Kidney (tissue), 14 donors: ENCODE data around the gene AGPAT4. TPM values are rescaled to one million over a fixed set of nuclear protein-coding genes. Genes with fewer than 3 reads are reported as not detected.
"Not testable (repeated sequence)": the region's sequence is repeated elsewhere in the genome, so short reads cannot be mapped to it uniquely, and the experiment has no call there.

Source experiments
- DNase-seq, 5 donors: peaks; one replicate each; pipeline ENCODE4 v3.0.0-alpha.2; 2013 to 2020
- FAIRE-seq: peaks from 2 replicates; lab custom pipeline; 2012; peaks lifted over from hg19 to GRCh38; lab: Jason Lieb, UNC
- H3K27ac ChIP-seq, 2 donors: one replicate each; pipeline ENCODE4 v1.7.0; 2013; ENCODE audit warnings: low read depth in 2 of 2, low read length in 2 of 2, inconsistent platforms in 1 of 2
- H3K27me3 ChIP-seq: one replicate; pipeline ENCODE4 v1.7.1; 2013; ENCODE audit warnings: low read length, inconsistent platforms; ENCODE audit not compliant: control insufficient read depth, insufficient read depth
- H3K36me3 ChIP-seq, 3 donors: one replicate each; pipeline versions ENCODE4 v1.7.0 to v1.7.1; 2013; ENCODE audit warnings: low read length in 3 of 3, control low read depth in 1 of 3, inconsistent platforms in 1 of 3; ENCODE audit not compliant: insufficient read depth in 3 of 3, control insufficient read depth in 2 of 3
- H3K4me1 ChIP-seq, 3 donors: one replicate each; pipeline versions ENCODE4 v1.7.0 to v1.7.1; 2013; ENCODE audit warnings: low read length in 3 of 3, inconsistent platforms in 1 of 3, low read depth in 1 of 3; ENCODE audit not compliant: control insufficient read depth in 2 of 3, insufficient read depth in 2 of 3
- H3K4me3 ChIP-seq, 3 donors: one replicate each; pipeline versions ENCODE4 v1.7.0 to v1.8.1; 2013; ENCODE audit warnings: low read length in 3 of 3, control low read depth in 1 of 3, inconsistent platforms in 1 of 3
- H3K9ac ChIP-seq, 3 donors: one replicate each; pipeline versions ENCODE4 v1.7.0 to v1.7.1; 2013; ENCODE audit warnings: low read length in 3 of 3, control low read depth in 1 of 3, inconsistent platforms in 1 of 3
- H3K9me3 ChIP-seq, 3 donors: one replicate each; pipeline versions ENCODE4 v1.7.0 to v1.7.1; 2013; ENCODE audit warnings: low read length in 3 of 3, control low read depth in 1 of 3, inconsistent platforms in 1 of 3; ENCODE audit not compliant: control insufficient read depth in 2 of 3, insufficient read depth in 1 of 3
- intact Hi-C: fragments of 100-400 bp; cut with DNase I; formaldehyde crosslinking; loops from one replicate; pipeline ENCODE4 v1.11.1; 2022
- polyA plus RNA-seq: library from polyadenylated mRNA; stranded (reverse); fragments of 350-450 nt; fragmentation: Illumina TruSeq; extraction: RNeasy Lipid Tissue Mini Kit (QIAGEN cat#74804); gene quantifications from one replicate; pipeline ENCODE4 v1.2.3, GENCODE V29; 2014; ENCODE audit warnings: low read depth, low replicate concordance; ENCODE audit not compliant: insufficient read depth
- total RNA-seq: library from RNA; stranded (reverse); fragmentation: NEBNext Ultra II Directional; extraction: Animal tissue kit (Norgen Biotek cat#: 25700); gene quantifications from one replicate; pipeline ENCODE4 v1.2.1, GENCODE V29; 2021
- TF ChIP-seq, protein P1 (sequence below): IDR thresholded peaks from 3 replicates; pipeline ENCODE4 v1.5.1; 2012; ENCODE audit warnings: mild to moderate bottlenecking, moderate library complexity, borderline replicate concordance; ENCODE audit not compliant: insufficient read depth; ENCODE audit errors: extremely low read depth
- donor health status: control.
- donor health status: control.
- donor health status: control.
- donor health status: control.
- donor health status: control.
- donor health status: DM: yes; HTN: yes; CAD: no.
- donor health status: Normal renal cell carcinoma (clear cell type).

Gene AGPAT4
- total and polyA plus RNA-seq, 2 donors from 2014 or later, result 3.3 to 12.3 TPM

DNA sequence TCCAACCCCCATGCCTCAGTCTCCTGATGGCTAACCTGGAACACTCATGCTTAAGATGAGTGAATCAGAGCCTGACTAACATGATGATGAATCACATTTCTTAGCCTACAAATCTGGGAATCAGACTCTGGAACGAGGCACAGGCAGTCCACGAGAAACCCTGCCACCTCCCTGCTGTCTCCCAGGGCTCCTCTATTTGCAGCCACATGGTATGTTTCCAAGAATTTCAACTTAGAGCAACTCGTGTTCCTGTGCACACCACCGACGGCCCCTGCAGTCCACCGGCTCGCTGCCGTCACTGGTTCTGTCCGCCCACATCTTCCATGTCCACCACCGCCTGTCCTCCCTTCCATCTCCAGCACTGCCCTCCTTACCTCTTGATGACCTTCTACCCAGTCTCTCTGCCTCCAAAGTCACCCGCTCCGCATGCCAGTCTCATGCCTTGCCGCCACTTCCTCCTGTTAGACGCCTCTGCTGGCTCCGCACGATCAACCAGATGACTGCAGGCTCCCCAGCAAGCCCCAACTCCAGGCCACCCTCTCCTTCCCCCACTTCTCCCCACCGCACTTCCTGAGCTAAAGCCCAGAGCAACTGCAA lies 87.6 kb downstream of the AGPAT4 start:
- Histone ChIP-seq H3K27me3 (no peaks in the 10 kb centered on the region), H3K9me3 (no peaks in the 10 kb centered on the region), H3K4me1 (no peaks in the 10 kb centered on the region), H3K4me3 (no peak overlapping the region), H3K9ac (no peak overlapping the region), H3K36me3 (no peaks in the 10 kb centered on the region), H3K27ac (no peak overlapping the region)
- intact Hi-C loops, result no loop called here
- TF ChIP-seq, protein P1, sequence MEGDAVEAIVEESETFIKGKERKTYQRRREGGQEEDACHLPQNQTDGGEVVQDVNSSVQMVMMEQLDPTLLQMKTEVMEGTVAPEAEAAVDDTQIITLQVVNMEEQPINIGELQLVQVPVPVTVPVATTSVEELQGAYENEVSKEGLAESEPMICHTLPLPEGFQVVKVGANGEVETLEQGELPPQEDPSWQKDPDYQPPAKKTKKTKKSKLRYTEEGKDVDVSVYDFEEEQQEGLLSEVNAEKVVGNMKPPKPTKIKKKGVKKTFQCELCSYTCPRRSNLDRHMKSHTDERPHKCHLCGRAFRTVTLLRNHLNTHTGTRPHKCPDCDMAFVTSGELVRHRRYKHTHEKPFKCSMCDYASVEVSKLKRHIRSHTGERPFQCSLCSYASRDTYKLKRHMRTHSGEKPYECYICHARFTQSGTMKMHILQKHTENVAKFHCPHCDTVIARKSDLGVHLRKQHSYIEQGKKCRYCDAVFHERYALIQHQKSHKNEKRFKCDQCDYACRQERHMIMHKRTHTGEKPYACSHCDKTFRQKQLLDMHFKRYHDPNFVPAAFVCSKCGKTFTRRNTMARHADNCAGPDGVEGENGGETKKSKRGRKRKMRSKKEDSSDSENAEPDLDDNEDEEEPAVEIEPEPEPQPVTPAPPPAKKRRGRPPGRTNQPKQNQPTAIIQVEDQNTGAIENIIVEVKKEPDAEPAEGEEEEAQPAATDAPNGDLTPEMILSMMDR, result no peak
- no peak for FAIRE-seq
- DNase-seq, result no peak

DNA sequence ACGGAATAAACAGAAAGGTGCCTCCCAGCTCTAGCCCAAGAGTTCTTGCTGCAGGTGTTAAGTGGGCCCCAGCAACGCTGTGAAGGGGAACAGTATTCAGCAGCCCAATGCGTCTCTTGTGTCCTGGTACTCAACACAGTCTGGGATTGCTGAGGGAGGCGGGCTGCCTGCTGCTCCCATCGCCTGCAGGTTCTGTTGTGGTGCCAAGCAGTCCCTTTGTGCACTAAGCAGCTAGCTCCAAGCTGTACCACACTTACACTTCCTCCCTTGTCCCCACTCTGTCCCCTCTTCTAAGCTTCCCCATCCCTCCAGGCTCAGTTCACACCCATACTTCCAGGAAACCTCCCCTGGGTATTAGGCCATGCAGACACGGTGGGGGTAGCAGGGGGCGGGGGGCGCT lies 92.7 kb downstream of the AGPAT4 start:
- H3K4me1 ChIP-seq, result no peaks in the 10 kb centered on the region
- no peak for FAIRE-seq
- H3K27me3 ChIP-seq, result no peaks in the 10 kb centered on the region
- H3K36me3 ChIP-seq, result no peaks in the 10 kb centered on the region
- TF ChIP-seq, protein P1, result no peak
- no peak overlapping the region for H3K27ac ChIP-seq
- intact Hi-C loops, result no loop called here
- DNase-seq, result no peak
- no peak overlapping the region for H3K9ac ChIP-seq
- H3K9me3 ChIP-seq, result no peaks in the 10 kb centered on the region
- H3K4me3 ChIP-seq, result no peak overlapping the region

DNA sequence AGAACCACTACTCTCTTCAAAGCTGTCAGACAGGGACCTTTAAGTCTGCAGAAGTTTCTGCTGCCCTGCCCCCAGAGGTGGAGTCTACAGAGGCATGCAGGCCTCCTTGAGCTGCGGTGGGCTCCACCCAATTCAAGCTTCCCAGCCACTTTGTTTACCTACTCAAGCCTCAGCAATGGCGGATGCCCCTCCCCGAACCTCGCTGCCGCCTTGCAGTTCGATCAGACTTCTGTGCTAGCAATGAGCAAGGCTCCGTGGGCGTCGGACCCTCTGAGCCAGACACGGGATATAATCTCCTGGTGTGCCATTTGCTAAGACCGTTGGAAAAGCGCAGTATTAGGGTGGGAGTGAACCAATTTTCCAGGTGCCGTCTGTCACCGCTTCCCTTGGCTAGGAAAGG lies 95.7 kb downstream of the AGPAT4 start:
- H3K9ac ChIP-seq, intact Hi-C loops, H3K9me3 ChIP-seq, DNase-seq, H3K4me3 ChIP-seq, H3K36me3 ChIP-seq, H3K27me3 ChIP-seq, FAIRE-seq, H3K4me1 ChIP-seq, H3K27ac ChIP-seq: not testable (repeated sequence)

DNA sequence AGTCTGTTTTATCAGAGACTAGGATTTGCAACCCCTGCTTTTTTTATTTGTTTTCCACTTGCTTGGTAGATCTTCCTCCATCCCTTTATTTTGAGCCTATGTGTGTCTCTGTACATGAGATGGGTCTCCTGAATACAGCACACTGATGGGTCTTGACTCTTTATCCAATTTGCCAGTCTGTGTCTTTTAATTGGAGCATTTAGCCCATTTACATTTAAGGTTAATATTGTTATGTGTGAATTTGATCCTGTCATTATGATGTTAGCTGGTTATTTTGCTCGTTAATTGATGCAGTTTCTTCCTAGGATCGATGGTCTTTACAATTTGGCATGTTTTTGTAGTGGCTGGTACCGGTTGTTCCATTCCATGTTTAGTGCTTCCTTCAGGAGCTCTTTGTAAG lies 97.4 kb downstream of the AGPAT4 start:
- H3K9ac ChIP-seq, H3K9me3 ChIP-seq, intact Hi-C loops, DNase-seq, FAIRE-seq, H3K4me1 ChIP-seq, H3K36me3 ChIP-seq, H3K4me3 ChIP-seq, H3K27me3 ChIP-seq, H3K27ac ChIP-seq: not testable (repeated sequence)

DNA sequence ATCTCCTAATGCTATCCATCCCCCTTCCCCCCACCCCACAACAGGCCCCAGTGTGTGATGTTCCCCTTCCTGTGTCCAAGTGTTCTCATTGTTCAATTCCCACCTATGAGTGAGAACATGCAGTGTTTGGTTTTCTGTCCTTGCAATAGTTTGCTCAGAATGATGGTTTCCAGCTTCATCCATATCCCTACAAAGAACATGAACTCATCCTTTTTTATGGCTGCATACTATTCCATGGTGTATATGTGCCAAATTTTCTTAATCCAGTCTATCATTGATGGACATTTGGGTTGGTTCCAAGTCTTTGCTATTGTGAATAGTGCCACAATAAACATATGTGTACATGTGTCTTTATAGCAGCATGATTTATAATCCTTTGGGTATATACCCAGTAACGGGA lies 101.1 kb downstream of the AGPAT4 start:
- H3K27me3 ChIP-seq, H3K4me1 ChIP-seq, FAIRE-seq, DNase-seq, H3K27ac ChIP-seq, H3K9ac ChIP-seq, H3K36me3 ChIP-seq, H3K9me3 ChIP-seq, intact Hi-C loops, H3K4me3 ChIP-seq: not testable (repeated sequence)
